B cell (primary cell): ENCODE measurements around the gene NET1. TPM values are rescaled to one million over a fixed set of nuclear protein-coding genes. Genes with fewer than 3 reads are reported as not detected.

Experiments used
- ATAC-seq: fragments of 200-7000 bp; cut with Tn5 transposase; one replicate; pipeline ENCODE4 v1.10.0; 2021; ENCODE audit warnings: low read depth, mild to moderate bottlenecking, moderate number of reproducible peaks, moderate library complexity
- CTCF ChIA-PET: fragments of 350-600 bp; sonication (Branson Sonifier 250); formaldehyde crosslinking; loops from one replicate; lab custom pipeline; 2021; ENCODE audit warnings: antibody characterized with exemption, inconsistent platforms; lab: Charles Lee
- POLR2A ChIA-PET: fragments of 350-600 bp; sonication (Branson Sonifier 250); formaldehyde crosslinking; loops from one replicate; lab custom pipeline; 2021; ENCODE audit warnings: antibody characterized with exemption; lab: Charles Lee
- DNase-seq: peaks from one replicate; pipeline ENCODE4 v3.0.0; 2013
- H2AFZ ChIP-seq: 2 replicates; pipeline ENCODE4 v1.6.1; 2012; ENCODE audit warnings: mild to moderate bottlenecking, low read depth, low read length; ENCODE audit not compliant: insufficient read depth, poor library complexity, severe bottlenecking
- H3K27ac ChIP-seq, 2 donors: 1 replicate in 1 of 2; 2 replicates in 1 of 2; pipeline ENCODE4 v1.5.1; 2012 to 2013; ENCODE audit warnings: low read length in 2 of 2, mild to moderate bottlenecking in 2 of 2, moderate library complexity in 1 of 2
- H3K27me3 ChIP-seq, 4 experiments: fragments of 200-600 bp in 1 of 4; sonication (generic) in 1 of 4; replicated peaks in 1 of 4; 1 replicate in 2 of 4; 2 replicates in 2 of 4; pipeline versions ENCODE4 v1.6.1 to v1.7.0; 2013 to 2016; ENCODE audit warnings: low read length in 3 of 4, mild to moderate bottlenecking in 2 of 4, mixed read lengths in 1 of 4, moderate library complexity in 1 of 4; ENCODE audit not compliant: insufficient read depth in 4 of 4, control insufficient read depth in 3 of 4; ENCODE audit errors: control extremely low read depth in 1 of 4
- H3K36me3 ChIP-seq, 2 experiments: replicated peaks in 1 of 2; 1 replicate in 1 of 2; 2 replicates in 1 of 2; pipeline versions ENCODE4 v1.6.1 to v1.7.1; 2013; ENCODE audit warnings: low read length in 1 of 2; ENCODE audit not compliant: insufficient read depth in 2 of 2, control insufficient read depth in 1 of 2; ENCODE audit errors: control extremely low read depth in 1 of 2, extremely low read depth in 1 of 2
- H3K4me1 ChIP-seq, 2 donors: fragments of 200-600 bp in 1 of 2; sonication (generic) in 1 of 2; 1 replicate in 1 of 2; 2 replicates in 1 of 2; pipeline versions ENCODE4 v1.5.1 to v1.6.1; 2013 to 2017; ENCODE audit warnings: low read length in 2 of 2; ENCODE audit not compliant: control insufficient read depth in 2 of 2, insufficient read depth in 2 of 2
- H3K4me2 ChIP-seq: replicated peaks from 2 replicates; pipeline ENCODE3; 2012; ENCODE audit warnings: mild to moderate bottlenecking, low read depth, low read length; ENCODE audit not compliant: poor library complexity, severe bottlenecking
- H3K4me3 ChIP-seq, 5 experiments: fragments of 200-600 bp in 1 of 5; sonication (generic) in 1 of 5; 1 replicate in 3 of 5; 2 replicates in 2 of 5; pipeline versions ENCODE4 v1.5.1 to v1.7.0; 2011 to 2016; ENCODE audit warnings: low read length in 4 of 5, mild to moderate bottlenecking in 4 of 5, low read depth in 2 of 5, control low read depth in 1 of 5, moderate library complexity in 1 of 5; ENCODE audit not compliant: insufficient read depth in 1 of 5; ENCODE audit errors: control extremely low read depth in 1 of 5, extremely low read depth in 1 of 5
- H3K79me2 ChIP-seq: fragments of 200-600 bp; sonication (generic); one replicate; pipeline ENCODE4 v1.6.0; 2016; ENCODE audit warnings: low read length; ENCODE audit not compliant: control insufficient read depth, insufficient read depth
- H3K9ac ChIP-seq: fragments of 200-600 bp; sonication (generic); 2 replicates; pipeline ENCODE4 v1.6.1; 2017; ENCODE audit warnings: mild to moderate bottlenecking, low read length, moderate library complexity
- H3K9me3 ChIP-seq, 3 donors: one replicate each; pipeline versions ENCODE4 v1.6.1 to v1.7.1; 2013; ENCODE audit warnings: low read length in 2 of 3; ENCODE audit not compliant: control insufficient read depth in 2 of 3, insufficient read depth in 1 of 3; ENCODE audit errors: control extremely low read depth in 1 of 3
- H4K20me1 ChIP-seq: 2 replicates; pipeline ENCODE4 v1.6.0; 2012; ENCODE audit warnings: mild to moderate bottlenecking, low read length; ENCODE audit not compliant: insufficient read depth, control insufficient read depth, poor library complexity, severe bottlenecking
- H3K27ac Mint-ChIP-seq: one replicate; pipeline ENCODE4 v1.8.0; 2021; ENCODE audit warnings: mixed read lengths
- H3K27me3 Mint-ChIP-seq: one replicate; pipeline ENCODE4 v1.8.0; 2021; ENCODE audit warnings: mixed read lengths
- H3K4me1 Mint-ChIP-seq: one replicate; pipeline ENCODE4 v1.8.0; 2021; ENCODE audit warnings: mixed read lengths
- H3K4me3 Mint-ChIP-seq: one replicate; pipeline ENCODE4 v1.8.0; 2021; ENCODE audit warnings: mixed read lengths
- H3K9me3 Mint-ChIP-seq: one replicate; pipeline ENCODE4 v1.8.0; 2022; ENCODE audit warnings: mixed read lengths; ENCODE audit not compliant: insufficient read depth
- EZH2 ChIP-seq: IDR thresholded peaks from 2 replicates; pipeline ENCODE4 v1.6.1; 2012; ENCODE audit warnings: borderline replicate concordance, low read depth, mild to moderate bottlenecking, moderate library complexity, low read length; ENCODE audit not compliant: insufficient read depth, poor library complexity, severe bottlenecking
- WGBS: methylation state at CpG from one replicate; pipeline ENCODE4 v1.1.5; 2013; ENCODE audit warnings: missing lambda C conversion rate; ENCODE audit not compliant: insufficient coverage; 5-methylcytosine and 5-hydroxymethylcytosine counted together
- intact Hi-C: fragments of 100-400 bp; cut with micrococcal nuclease; formaldehyde crosslinking; loops from one replicate; pipeline ENCODE4 v1.10.0; 2022
- polyA plus RNA-seq: library from polyadenylated mRNA; depleted of rRNA; stranded (reverse); fragments of >200 nt; gene quantifications from 2 replicates; pipeline ENCODE4 v1.2.3, GENCODE V29; 2012
- total RNA-seq, 2 donors: library from RNA; stranded (reverse); fragments of 120-200 nt in 1 of 2; gene quantifications; 1 replicate in 1 of 2; 2 replicates in 1 of 2; pipeline versions ENCODE4 v1.2.3 to v1.2.4, GENCODE V29; 2013 to 2022
- TF ChIP-seq, protein P1 (sequence below): fragments of 200-600 bp; IDR thresholded peaks from one replicate; pipeline ENCODE4 v1.8.0; 2022; ENCODE audit warnings: antibody characterized with exemption, mild to moderate bottlenecking

The NET1 gene
- total and polyA plus RNA-seq, 2 donors (not counting 1 experiment from before 2014, with no cell fraction given): 3.5 to 6.4 TPM

DNA sequence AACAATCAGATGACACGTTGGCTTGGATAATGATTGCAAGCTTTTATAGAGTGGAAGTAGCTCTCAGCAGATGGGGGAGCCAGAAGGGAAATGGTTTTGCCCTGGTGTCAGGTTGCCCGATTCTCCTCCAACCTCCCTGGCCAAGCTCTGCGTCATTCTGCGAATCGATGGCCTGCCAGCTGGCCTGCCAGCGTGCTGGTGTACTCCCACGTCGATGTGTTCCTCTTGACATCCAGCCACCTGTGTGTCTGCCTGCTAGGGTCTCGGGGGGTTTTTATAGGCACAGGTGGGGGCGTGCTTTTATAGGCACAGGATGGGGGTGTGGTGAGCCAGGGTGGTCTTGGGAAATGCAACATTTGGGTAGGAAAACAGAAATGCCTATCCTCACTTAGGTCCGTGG lies 4.6 kb downstream of the NET1 start:
- Histone ChIP-seq H3K4me1 (peaks cover 7 to 8% of the 10 kb centered on the region in 2 donors), H3K4me3 (no peak overlapping the region), H3K36me3 (no peaks in the 10 kb centered on the region), H4K20me1 (no peaks in the 10 kb centered on the region), H3K9me3 (peaks cover 3 to 7% (median 4%) of the 10 kb centered on the region in 3 donors), H3K79me2 (no peaks in the 10 kb centered on the region), H3K27me3 (peaks cover 0 to 7% (median 0%) of the 10 kb centered on the region in 4 experiments), H2AFZ (no peak overlapping the region), H3K4me2 (no peak overlapping the region), H3K27ac (no peak overlapping the region), H3K9ac (no peak overlapping the region)
- intact Hi-C loops: no loop called here
- Mint-ChIP-seq H3K4me1 (peaks cover 4% of the 10 kb centered on the region), H3K4me3 (no peak overlapping the region), H3K27me3 (no peaks in the 10 kb centered on the region), H3K9me3 (peaks cover 6% of the 10 kb centered on the region), H3K27ac (no peak overlapping the region)
- POLR2A ChIA-PET: no interaction called here
- ATAC-seq (no peak), DNase-seq (no peak)
- TF ChIP-seq, protein P1, sequence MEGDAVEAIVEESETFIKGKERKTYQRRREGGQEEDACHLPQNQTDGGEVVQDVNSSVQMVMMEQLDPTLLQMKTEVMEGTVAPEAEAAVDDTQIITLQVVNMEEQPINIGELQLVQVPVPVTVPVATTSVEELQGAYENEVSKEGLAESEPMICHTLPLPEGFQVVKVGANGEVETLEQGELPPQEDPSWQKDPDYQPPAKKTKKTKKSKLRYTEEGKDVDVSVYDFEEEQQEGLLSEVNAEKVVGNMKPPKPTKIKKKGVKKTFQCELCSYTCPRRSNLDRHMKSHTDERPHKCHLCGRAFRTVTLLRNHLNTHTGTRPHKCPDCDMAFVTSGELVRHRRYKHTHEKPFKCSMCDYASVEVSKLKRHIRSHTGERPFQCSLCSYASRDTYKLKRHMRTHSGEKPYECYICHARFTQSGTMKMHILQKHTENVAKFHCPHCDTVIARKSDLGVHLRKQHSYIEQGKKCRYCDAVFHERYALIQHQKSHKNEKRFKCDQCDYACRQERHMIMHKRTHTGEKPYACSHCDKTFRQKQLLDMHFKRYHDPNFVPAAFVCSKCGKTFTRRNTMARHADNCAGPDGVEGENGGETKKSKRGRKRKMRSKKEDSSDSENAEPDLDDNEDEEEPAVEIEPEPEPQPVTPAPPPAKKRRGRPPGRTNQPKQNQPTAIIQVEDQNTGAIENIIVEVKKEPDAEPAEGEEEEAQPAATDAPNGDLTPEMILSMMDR: no peak
- TF ChIP-seq EZH2: no peak
- CTCF ChIA-PET: interaction anchor here (1.3 kb wide), 1 partner anchor 206 kb away, joined by 4 read pairs; no protein-coding TSS in a partner anchor
- WGBS: 91% methylated on average over 7 of the region's 11 CpGs

DNA sequence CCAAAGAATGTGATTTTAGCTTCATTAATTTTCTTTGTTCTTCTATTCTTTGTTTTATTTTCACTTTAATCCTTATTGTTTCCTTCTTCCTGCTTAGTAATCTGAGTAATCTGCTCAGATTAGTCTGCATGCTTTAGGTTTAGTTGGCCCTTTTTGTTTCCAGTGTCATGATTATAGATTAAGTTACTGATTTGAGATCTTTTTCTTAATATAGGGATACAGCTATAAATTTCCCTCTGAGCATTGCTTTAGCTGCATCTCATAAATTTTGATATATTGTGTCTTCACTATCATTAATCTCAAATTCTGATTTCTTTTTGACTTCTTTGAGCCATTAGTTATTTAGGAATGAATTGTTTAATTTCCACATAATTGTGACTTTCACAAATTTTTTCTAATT lies 6.2 kb downstream of the NET1 start:
- H3K27ac ChIP-seq: no peak overlapping the region
- no peaks in the 10 kb centered on the region for H3K27me3 Mint-ChIP-seq
- POLR2A ChIA-PET: no interaction called here
- H3K9me3 Mint-ChIP-seq: peaks cover 6% of the 10 kb centered on the region
- no peak overlapping the region for H3K9ac ChIP-seq
- TF ChIP-seq, protein P1: no peak
- no peak for TF ChIP-seq EZH2
- H3K4me1 Mint-ChIP-seq: no peaks in the 10 kb centered on the region
- intact Hi-C loops: no loop called here
- no peak for DNase-seq
- peaks cover 3 to 7% (median 4%) of the 10 kb centered on the region in 3 donors for H3K9me3 ChIP-seq
- no peak for ATAC-seq
- H3K27ac Mint-ChIP-seq: no peak overlapping the region
- H3K4me2 ChIP-seq: no peak overlapping the region
- H3K4me3 ChIP-seq: no peak overlapping the region
- H2AFZ ChIP-seq: no peak overlapping the region
- H3K4me1 ChIP-seq: no peaks in the 10 kb centered on the region
- H4K20me1 ChIP-seq: no peaks in the 10 kb centered on the region
- peaks cover 3% of the 10 kb centered on the region for H3K79me2 ChIP-seq
- no peaks in the 10 kb centered on the region for H3K27me3 ChIP-seq
- CTCF ChIA-PET: no interaction called here
- H3K36me3 ChIP-seq: no peaks in the 10 kb centered on the region
- no peak overlapping the region for H3K4me3 Mint-ChIP-seq
